Hepatocyte (in vitro differentiated cells): ENCODE data around the gene EFR3B. TPM values are rescaled to one million over a fixed set of nuclear protein-coding genes. Genes with fewer than 3 reads are reported as not detected.

ENCODE experiments used
- DNase-seq: peaks from one replicate; pipeline ENCODE4 v3.0.0-alpha.2; 2016; ENCODE audit warnings: low spot score
- H2AFZ ChIP-seq: fragments of 200-600 bp; sonication (generic); 2 replicates; pipeline ENCODE4 v1.6.0; 2016; ENCODE audit warnings: antibody characterized with exemption, mild to moderate bottlenecking
- H3K27ac ChIP-seq: fragments of 200-600 bp; sonication (generic); 2 replicates; pipeline ENCODE4 v1.5.1; 2016; ENCODE audit warnings: mild to moderate bottlenecking
- H3K27me3 ChIP-seq: fragments of 200-600 bp; sonication (generic); 2 replicates; pipeline ENCODE4 v1.6.1; 2016
- H3K36me3 ChIP-seq: fragments of 200-600 bp; sonication (generic); replicated peaks from 2 replicates; pipeline ENCODE4 v1.5.1; 2016; ENCODE audit warnings: low read depth; ENCODE audit not compliant: insufficient read depth
- H3K4me1 ChIP-seq: fragments of 200-600 bp; sonication (generic); 2 replicates; pipeline ENCODE4 v1.5.1; 2016; ENCODE audit warnings: mild to moderate bottlenecking, moderate library complexity; ENCODE audit not compliant: insufficient read depth
- H3K4me2 ChIP-seq: fragments of 200-600 bp; sonication (generic); 2 replicates; pipeline ENCODE4 v1.6.0; 2016
- H3K4me3 ChIP-seq: fragments of 200-600 bp; sonication (generic); 2 replicates; pipeline ENCODE4 v1.5.1; 2016; ENCODE audit warnings: mild to moderate bottlenecking
- H3K79me2 ChIP-seq: fragments of 200-600 bp; sonication (generic); 2 replicates; pipeline ENCODE4 v1.6.0; 2017; ENCODE audit warnings: mild to moderate bottlenecking
- H3K9me2 ChIP-seq: fragments of 200-600 bp; sonication (generic); replicated peaks from 2 replicates; pipeline ENCODE4 v1.6.0; 2017; ENCODE audit warnings: mild to moderate bottlenecking; ENCODE audit not compliant: insufficient read depth
- H3K9me3 ChIP-seq: fragments of 200-600 bp; sonication (generic); 2 replicates; pipeline ENCODE4 v1.5.1; 2016; ENCODE audit warnings: low read depth, mild to moderate bottlenecking
- H4K20me1 ChIP-seq: fragments of 200-600 bp; sonication (generic); 2 replicates; pipeline ENCODE4 v1.6.0; 2016; ENCODE audit warnings: mild to moderate bottlenecking; ENCODE audit not compliant: insufficient read depth, poor library complexity, severe bottlenecking
- CTCF ChIP-seq: fragments of 200-600 bp; sonication (generic); IDR thresholded peaks from 2 replicates; pipeline ENCODE4 v1.5.1; 2016; ENCODE audit warnings: antibody characterized with exemption, mild to moderate bottlenecking; ENCODE audit not compliant: poor library complexity
- EZH2 ChIP-seq: fragments of 200-600 bp; sonication (generic); IDR thresholded peaks from 2 replicates; pipeline ENCODE4 v1.6.1; 2016; ENCODE audit warnings: antibody characterized with exemption, mild to moderate bottlenecking, borderline replicate concordance
- EZH2phosphoT487 ChIP-seq: fragments of 200-600 bp; sonication (generic); IDR thresholded peaks from one replicate; pipeline ENCODE4 v1.6.1; 2018; ENCODE audit warnings: antibody characterized with exemption, mild to moderate bottlenecking, low read depth, moderate library complexity; ENCODE audit not compliant: unreplicated experiment, severe bottlenecking
- WGBS: methylation state at CpG from one replicate; pipeline ENCODE4 v1.1.6; 2016; ENCODE audit warnings: low lambda C conversion rate; ENCODE audit errors: missing lambda C conversion rate; 5-methylcytosine and 5-hydroxymethylcytosine counted together
- polyA plus RNA-seq: library from polyadenylated mRNA; unstranded; fragments of >200 nt; fragmentation: Nextera tagmentation; extraction: Ambion mirVana; gene quantifications from 2 replicates; pipeline ENCODE4 v1.2.1, GENCODE V29; 2016
- total RNA-seq: library from RNA; depleted of rRNA; stranded (reverse); fragments of >200 nt; gene quantifications from 2 replicates; pipeline ENCODE4 v1.2.3, GENCODE V29; 2014

Gene EFR3B
- total and polyA plus RNA-seq, 2 experiments from 2014 or later, result 1.1 to 2.0 TPM

GRCh38 chr2:25164561-25164960 is 122.7 kb downstream of the EFR3B start:
- no peak for TF ChIP-seq EZH2phosphoT487
- no peak for TF ChIP-seq EZH2
- no peak for TF ChIP-seq CTCF
- Histone ChIP-seq H3K4me1 (peaks cover 8% of the 10 kb centered on the region), H4K20me1 (no peaks in the 10 kb centered on the region), H3K27ac (no peak overlapping the region), H3K36me3 (no peaks in the 10 kb centered on the region), H3K27me3 (peaks cover 51% of the 10 kb centered on the region), H3K4me2 (no peak overlapping the region), H2AFZ (no peak overlapping the region), H3K9me3 (no peaks in the 10 kb centered on the region), H3K79me2 (no peaks in the 10 kb centered on the region), H3K9me2 (no peaks in the 10 kb centered on the region), H3K4me3 (no peak overlapping the region)
- no peak for DNase-seq
- WGBS, result 68% methylated on average over 8 of the region's 8 CpGs

- Histone ChIP-seq H3K4me1 (peaks cover 8% of the 10 kb centered on the region), H3K9me3 (no peaks in the 10 kb centered on the region), H2AFZ (no peak overlapping the region), H3K4me3 (no peak overlapping the region), H3K36me3 (no peaks in the 10 kb centered on the region), H3K27me3 (peaks cover 65% of the 10 kb centered on the region), H4K20me1 (no peaks in the 10 kb centered on the region), H3K27ac (no peak overlapping the region), H3K79me2 (no peaks in the 10 kb centered on the region), H3K9me2 (no peaks in the 10 kb centered on the region), H3K4me2 (no peak overlapping the region)
- DNase-seq, result peak; percentile 29
- TF ChIP-seq EZH2 (no peak), EZH2phosphoT487 (no peak), CTCF (peak; percentile 30)
- 62% methylated on average over 10 of the region's 10 CpGs for WGBS
These were observed 124.4 kb downstream of the EFR3B start for GRCh38 chr2:25165992-25166875.

GRCh38 chr2:25168256-25169072 is 126.6 kb downstream of the EFR3B start, which contains the start of gene POMC:
Gene POMC, minus strand, starts transcription at chr2:25168580. Its CDS starts 3,808 bp downstream, at chr2:25164772.
- peak within 1 kb of the TSS; percentile 100 for H3K4me2 ChIP-seq
- WGBS, result 5% methylated on average over 67 of the region's 75 CpGs
- TF ChIP-seq EZH2phosphoT487 (no peak), EZH2 (peak; percentile 67)
- H3K36me3 ChIP-seq, result no peaks in the 10 kb centered on the region
- H4K20me1 ChIP-seq, result no peaks in the 10 kb centered on the region
- H3K9me3 ChIP-seq, result no peaks in the 10 kb centered on the region
- peaks cover 65% of the 10 kb centered on the region for H3K27me3 ChIP-seq
- no peaks in the 10 kb centered on the region for H3K9me2 ChIP-seq
- peaks cover 8% of the 10 kb centered on the region for H3K4me1 ChIP-seq
- H3K79me2 ChIP-seq, result no peaks in the 10 kb centered on the region
- peak; percentile 58 for DNase-seq
- H3K27ac ChIP-seq, result no peak within 1 kb of the TSS
- peak within 1 kb of the TSS; percentile 67 for H3K4me3 ChIP-seq
- peak within 1 kb of the TSS; percentile 97 for H2AFZ ChIP-seq

GRCh38 chr2:25169073-25169470 is 127.2 kb downstream of the EFR3B start:
- H2AFZ ChIP-seq, result peak overlapping the region; percentile 97
- peak overlapping the region; percentile 100 for H3K4me2 ChIP-seq
- H3K9me3 ChIP-seq, result no peaks in the 10 kb centered on the region
- no peak for TF ChIP-seq EZH2
- no peak for TF ChIP-seq EZH2phosphoT487
- H3K36me3 ChIP-seq, result no peaks in the 10 kb centered on the region
- no peaks in the 10 kb centered on the region for H4K20me1 ChIP-seq
- no peak overlapping the region for H3K4me3 ChIP-seq
- H3K27me3 ChIP-seq, result peaks cover 65% of the 10 kb centered on the region
- no peaks in the 10 kb centered on the region for H3K9me2 ChIP-seq
- no peak overlapping the region for H3K27ac ChIP-seq
- H3K4me1 ChIP-seq, result peaks cover 8% of the 10 kb centered on the region
- WGBS, result 55% methylated on average over 2 of the region's 2 CpGs
- DNase-seq, result no peak
- H3K79me2 ChIP-seq, result no peaks in the 10 kb centered on the region
